GM13977 (cell line): ENCODE measurements around the gene CHST6.
"Not testable (repeated sequence)": the region's sequence is repeated elsewhere in the genome, so short reads cannot be mapped to it uniquely, and the experiment has no call there.

Experiments
- DNase-seq: peaks from one replicate; pipeline ENCODE4 v3.0.0; 2012; ENCODE audit warnings: low spot score
- CTCF ChIP-seq: IDR thresholded peaks from 2 replicates; pipeline ENCODE4 v1.5.1; 2012; ENCODE audit warnings: mild to moderate bottlenecking, control low read depth; ENCODE audit not compliant: insufficient read depth; ENCODE audit errors: extremely low read depth, missing control alignments
- in situ Hi-C: fragments of 300-500 bp; cut with MboI; formaldehyde crosslinking; loops from one replicate; pipeline ENCODE4 v1.12.0; 2022; ENCODE audit warnings: low sequenced_read_pairs, low pct_unique_long_range_greater_than_20kb, mixed read lengths, inconsistent platforms; ENCODE audit not compliant: unreplicated experiment

Gene CHST6

DNA sequence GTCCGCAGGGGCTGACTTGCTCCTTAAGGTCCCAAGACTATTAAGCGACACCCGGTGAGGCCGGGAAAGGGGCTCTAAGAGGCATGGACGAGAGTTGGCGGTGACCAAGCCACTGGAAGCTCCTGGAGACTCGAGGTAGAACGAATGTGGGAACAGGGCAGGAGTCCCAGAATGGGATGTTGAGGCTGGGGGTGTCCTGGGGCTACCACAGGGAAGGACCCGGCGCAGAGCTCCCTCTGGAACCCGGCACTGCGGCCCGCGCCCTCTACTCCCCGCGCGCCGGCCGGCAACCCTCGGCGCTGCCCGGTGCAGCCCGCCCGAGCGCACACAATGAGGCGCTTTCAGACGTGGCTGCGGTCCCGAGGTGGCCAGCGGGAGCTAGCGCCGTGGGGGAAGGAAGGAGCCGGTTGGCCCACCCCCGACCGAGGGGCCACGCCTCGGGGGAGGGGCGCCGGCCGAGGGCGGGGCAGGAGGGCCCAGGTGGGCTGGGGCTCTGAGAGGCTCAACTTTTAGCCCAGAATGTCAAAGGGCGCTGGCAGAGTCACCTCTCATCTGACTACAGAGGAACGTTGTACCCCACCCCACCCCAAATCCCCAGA lies at the start of gene CHST6:
Gene CHST6, minus strand, starts transcription at position 366 of the 599 bp plus-strand sequence. CDS start 15,613 bp downstream, outside the sequence.
- DNase-seq, result peak; percentile 85
- in situ Hi-C loops, result no loop called here
- no peak for TF ChIP-seq CTCF

DNA sequence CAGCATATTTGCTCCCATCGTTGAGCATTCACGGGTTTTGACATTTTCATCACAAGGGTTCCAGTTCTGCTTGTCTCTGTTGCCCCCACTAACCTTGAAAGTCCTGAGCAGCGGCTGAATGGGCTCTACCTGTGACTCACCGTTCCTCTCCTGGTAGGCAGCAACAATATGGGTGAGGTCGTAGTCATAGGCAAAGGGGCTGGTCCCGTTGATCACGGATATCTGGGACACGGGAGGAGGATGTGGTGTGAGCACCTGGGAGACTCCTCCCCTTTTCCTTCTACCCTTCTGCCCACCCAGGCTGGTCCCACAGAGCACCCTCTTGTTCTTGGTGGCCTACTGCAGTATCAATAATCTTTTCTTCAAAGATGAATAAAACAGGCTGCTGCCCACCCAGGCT lies 47.2 kb upstream of the CHST6 start:
- in situ Hi-C loops, DNase-seq: not testable (repeated sequence)

GRCh38 chr16:75541236-75541635 lies 46.0 kb upstream of the CHST6 start:
- no peak for TF ChIP-seq CTCF
- no peak for DNase-seq
- in situ Hi-C loops, result no loop called here

DNA sequence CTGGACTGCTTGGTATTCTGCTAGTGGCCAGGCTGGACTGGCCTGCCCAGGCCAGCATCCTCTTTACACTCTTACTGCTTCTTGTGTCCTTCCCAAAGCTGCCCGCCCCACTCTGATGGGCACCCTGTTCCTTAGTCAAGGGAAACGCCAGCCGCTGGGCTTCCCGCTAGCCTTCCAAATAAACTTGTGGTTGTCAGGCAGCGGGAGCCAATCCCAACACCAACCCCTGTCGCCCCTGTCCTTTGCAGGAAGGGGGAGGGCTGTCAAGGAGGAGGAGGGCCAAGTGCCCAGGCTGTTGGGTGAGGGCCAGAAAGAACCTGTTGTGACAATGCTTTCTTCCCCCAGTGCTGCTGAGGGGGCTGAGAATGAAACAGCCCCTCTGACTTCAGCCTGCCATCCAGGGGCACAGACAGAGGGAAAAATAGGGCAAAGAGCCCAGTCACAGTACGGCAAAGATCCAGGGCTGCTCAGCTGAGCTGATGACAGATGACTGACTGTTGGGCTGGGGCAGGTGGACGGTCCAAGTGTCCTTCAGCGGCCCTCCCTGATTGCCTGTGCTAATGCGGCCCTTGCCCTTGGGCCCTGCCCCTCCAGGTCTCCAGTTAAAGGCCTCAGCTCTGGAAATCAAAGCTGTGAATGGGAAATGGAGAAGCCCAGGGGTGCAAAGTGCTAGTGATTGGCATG lies 43.8 kb upstream of the CHST6 start:
- DNase-seq, in situ Hi-C loops: not testable (repeated sequence)

DNA sequence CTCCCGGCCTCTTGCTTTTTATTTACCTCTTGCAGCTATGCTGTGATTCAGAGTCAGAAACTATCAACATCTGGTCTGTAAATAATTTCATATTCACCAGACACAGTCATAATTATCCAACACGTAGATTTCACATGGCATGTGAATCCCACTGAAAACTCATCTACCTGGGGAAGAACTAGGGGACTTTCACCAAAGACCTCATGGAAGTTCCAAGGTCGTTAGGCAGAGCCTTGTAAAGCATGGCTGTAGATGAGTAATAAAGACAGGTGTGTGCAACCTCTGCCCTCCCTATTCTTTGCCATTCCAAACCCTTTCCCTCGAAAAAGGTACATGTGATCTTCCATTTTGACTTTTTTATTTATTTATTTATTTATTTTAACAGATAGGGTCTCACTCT lies 42.5 kb upstream of the CHST6 start:
- no peak for DNase-seq
- TF ChIP-seq CTCF, result no peak
- in situ Hi-C loops, result no loop called here

GRCh38 chr16:75535901-75536300 lies 40.7 kb upstream of the CHST6 start, which contains the start of gene CHST5:
TSS of gene CHST5 (minus strand) at chr16:75536108. CDS start at chr16:75530384, 5,724 bp downstream.
- in situ Hi-C loops, result no loop called here
- DNase-seq, result no peak
- TF ChIP-seq CTCF, result no peak

DNA sequence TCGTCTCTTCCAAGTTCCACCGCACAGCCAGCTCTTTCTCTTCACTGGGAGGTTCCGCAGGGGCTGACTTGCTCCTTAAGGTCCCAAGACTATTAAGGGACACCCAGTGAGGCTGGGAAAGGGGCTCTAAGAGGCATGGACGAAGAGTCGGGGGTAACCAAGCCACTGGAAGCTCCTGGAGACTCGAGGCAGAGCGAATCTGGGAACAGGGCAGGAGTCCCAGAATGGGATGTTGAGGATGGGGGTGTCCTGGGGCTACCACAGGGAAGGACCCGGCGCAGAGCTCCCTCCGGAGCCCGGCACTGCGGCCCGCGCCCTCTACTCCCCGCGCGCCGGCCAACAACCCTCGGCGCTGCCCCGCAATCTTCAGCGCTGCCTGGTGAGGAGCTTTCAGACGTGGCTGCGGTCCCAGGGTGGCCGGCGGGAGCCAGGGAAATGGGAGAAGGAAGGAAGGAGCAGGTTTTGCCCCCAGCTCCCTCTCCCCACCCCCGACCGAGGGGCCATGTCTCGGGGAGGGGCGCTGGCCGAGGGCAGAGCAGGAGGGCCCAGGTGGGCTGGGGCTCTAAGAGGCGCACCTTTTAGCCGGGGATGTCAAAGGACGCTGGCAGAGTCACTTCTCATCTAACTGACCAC lies 40.1 kb upstream of the CHST6 start:
- in situ Hi-C loops, result no loop called here
- no peak for TF ChIP-seq CTCF
- no peak for DNase-seq
